Measurements from ENCODE around the gene NDOR1.

Gene NDOR1

DNA sequence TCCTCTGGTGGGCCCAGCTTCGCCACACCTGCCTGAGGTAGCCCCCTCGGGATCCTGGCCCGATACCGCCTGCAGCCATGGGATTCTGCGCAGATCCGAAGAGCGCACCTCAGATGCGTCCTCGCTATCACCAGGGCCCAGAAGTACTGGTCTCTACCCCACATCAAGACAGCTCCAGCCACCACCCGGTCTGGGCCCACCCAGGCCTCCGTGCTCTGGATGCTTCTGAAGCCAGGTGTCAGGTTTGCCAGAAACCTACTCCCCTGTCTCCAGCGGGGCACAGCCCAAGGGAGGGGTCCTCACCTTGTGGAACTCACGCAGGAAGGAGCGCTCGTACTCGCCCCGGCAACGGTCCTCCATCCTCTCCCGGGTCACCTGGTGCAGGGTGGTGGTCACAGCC is 19.6 kb upstream of the NDOR1 start:
- no peaks in the 10 kb centered on the region for H3K27me3 ChIP-seq (ENCODE audit: control insufficient read depth in 1 of 2, insufficient read depth in 2 of 2, low read length in 2 of 2)
- H3K9me3 ChIP-seq (ENCODE audit: control insufficient read depth in 2 of 2, low read length in 2 of 2), result no peaks in the 10 kb centered on the region
- H3K4me1 ChIP-seq (ENCODE audit: control insufficient read depth, insufficient read depth, low read length), result peaks cover 46% of the 10 kb centered on the region
- no peak overlapping the region for H3K27ac ChIP-seq (ENCODE audit: low read length)
- no peak overlapping the region for H3K4me3 ChIP-seq (ENCODE audit: low read length in 2 of 2)
- no peak overlapping the region for H3K9ac ChIP-seq (ENCODE audit: low read length in 2 of 2)
- peaks cover 25 to 45% of the 10 kb centered on the region in 2 donors for H3K36me3 ChIP-seq (ENCODE audit: control insufficient read depth in 2 of 2, insufficient read depth in 2 of 2, low read length in 2 of 2)

DNA sequence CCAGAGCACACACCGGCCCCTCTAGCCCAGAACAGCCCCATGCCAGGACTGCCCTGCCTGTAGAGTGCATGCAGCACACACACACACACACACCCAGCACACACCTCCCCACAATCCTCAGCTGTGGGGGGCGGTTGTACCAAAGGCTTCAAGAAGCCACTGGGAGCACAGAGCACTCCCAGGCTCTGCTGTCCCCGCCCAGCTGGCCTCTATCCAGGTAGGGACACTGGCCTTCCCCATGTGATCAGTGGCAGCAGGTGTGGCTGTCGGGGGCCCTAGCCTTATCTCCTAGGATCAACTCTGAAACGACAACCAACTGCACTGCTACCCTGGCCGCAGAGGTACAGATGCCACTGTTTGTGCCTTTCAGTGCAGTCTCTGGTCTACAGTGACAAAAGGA is 19.1 kb upstream of the NDOR1 start:
- Histone ChIP-seq H3K4me1 (ENCODE audit: control insufficient read depth, insufficient read depth, low read length) (peaks cover 50% of the 10 kb centered on the region), H3K9ac (ENCODE audit: low read length in 2 of 2) (no peak overlapping the region), H3K9me3 (ENCODE audit: control insufficient read depth in 2 of 2, low read length in 2 of 2) (no peaks in the 10 kb centered on the region), H3K27me3 (ENCODE audit: control insufficient read depth in 1 of 2, insufficient read depth in 2 of 2, low read length in 2 of 2) (no peaks in the 10 kb centered on the region), H3K27ac (ENCODE audit: low read length) (no peak overlapping the region), H3K4me3 (ENCODE audit: low read length in 2 of 2) (peak overlapping the region; percentile 96 to 98), H3K36me3 (ENCODE audit: control insufficient read depth in 2 of 2, insufficient read depth in 2 of 2, low read length in 2 of 2) (peaks cover 25 to 43% of the 10 kb centered on the region in 2 donors)

DNA sequence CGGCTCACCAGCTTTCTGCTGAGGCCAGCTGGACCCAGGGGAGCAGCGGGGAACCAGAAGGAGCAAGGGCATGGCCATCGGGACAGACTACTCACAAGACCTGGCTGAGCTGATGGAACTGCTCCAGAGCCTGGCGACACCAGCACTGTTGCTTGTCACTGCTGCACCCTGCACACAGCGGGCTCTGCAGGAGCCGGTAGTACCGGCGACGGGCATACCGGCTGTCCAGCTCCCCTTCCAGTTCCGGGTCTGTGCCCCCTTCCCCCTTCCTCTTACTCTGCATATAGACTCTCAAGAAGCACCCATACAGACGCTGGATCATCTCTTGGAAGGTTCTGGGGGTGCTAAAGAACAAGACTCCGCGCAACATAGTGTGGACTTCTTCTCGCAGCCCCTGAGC is 18.1 kb upstream of the NDOR1 start:
- Histone ChIP-seq H3K27ac (ENCODE audit: low read length) (no peak overlapping the region), H3K4me1 (ENCODE audit: control insufficient read depth, insufficient read depth, low read length) (peaks cover 55% of the 10 kb centered on the region), H3K9me3 (ENCODE audit: control insufficient read depth in 2 of 2, low read length in 2 of 2) (no peaks in the 10 kb centered on the region), H3K9ac (ENCODE audit: low read length in 2 of 2) (peak overlapping the region; percentile 81 to 89), H3K27me3 (ENCODE audit: control insufficient read depth in 1 of 2, insufficient read depth in 2 of 2, low read length in 2 of 2) (no peaks in the 10 kb centered on the region), H3K36me3 (ENCODE audit: control insufficient read depth in 2 of 2, insufficient read depth in 2 of 2, low read length in 2 of 2) (peaks cover 25 to 40% of the 10 kb centered on the region in 2 donors), H3K4me3 (ENCODE audit: low read length in 2 of 2) (peak overlapping the region; percentile 96 to 98)

DNA sequence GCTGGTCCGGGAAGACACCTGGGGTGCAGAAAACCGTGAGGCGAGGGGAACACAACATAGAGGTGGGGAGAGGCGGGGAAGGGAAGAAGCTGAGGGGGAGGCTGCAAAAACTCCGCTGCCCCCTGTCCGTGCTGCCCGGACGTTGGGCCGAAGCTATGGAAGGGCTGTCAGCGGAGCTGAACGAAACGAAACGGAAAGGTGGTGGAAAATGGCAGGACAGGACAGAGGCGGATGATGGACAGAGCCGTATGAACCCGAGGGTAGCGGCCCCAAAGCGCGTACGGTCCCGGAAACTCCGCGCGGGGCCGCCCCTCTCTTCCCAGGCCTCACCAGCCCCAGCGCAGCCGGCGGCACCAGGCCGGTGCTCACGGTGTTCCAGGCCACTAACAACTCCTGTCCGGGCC is 17.4 kb upstream of the NDOR1 start:
- H3K9me3 ChIP-seq (ENCODE audit: control insufficient read depth in 2 of 2, low read length in 2 of 2), result no peaks in the 10 kb centered on the region
- peaks cover 23 to 33% of the 10 kb centered on the region in 2 donors for H3K36me3 ChIP-seq (ENCODE audit: control insufficient read depth in 2 of 2, insufficient read depth in 2 of 2, low read length in 2 of 2)
- peak overlapping the region; percentile 84 for H3K27ac ChIP-seq (ENCODE audit: low read length)
- H3K27me3 ChIP-seq (ENCODE audit: control insufficient read depth in 1 of 2, insufficient read depth in 2 of 2, low read length in 2 of 2), result no peaks in the 10 kb centered on the region
- peaks cover 55% of the 10 kb centered on the region for H3K4me1 ChIP-seq (ENCODE audit: control insufficient read depth, insufficient read depth, low read length)
- H3K9ac ChIP-seq (ENCODE audit: low read length in 2 of 2), result peak overlapping the region; percentile 81 to 89
- peak overlapping the region; percentile 96 to 98 for H3K4me3 ChIP-seq (ENCODE audit: low read length in 2 of 2)

DNA sequence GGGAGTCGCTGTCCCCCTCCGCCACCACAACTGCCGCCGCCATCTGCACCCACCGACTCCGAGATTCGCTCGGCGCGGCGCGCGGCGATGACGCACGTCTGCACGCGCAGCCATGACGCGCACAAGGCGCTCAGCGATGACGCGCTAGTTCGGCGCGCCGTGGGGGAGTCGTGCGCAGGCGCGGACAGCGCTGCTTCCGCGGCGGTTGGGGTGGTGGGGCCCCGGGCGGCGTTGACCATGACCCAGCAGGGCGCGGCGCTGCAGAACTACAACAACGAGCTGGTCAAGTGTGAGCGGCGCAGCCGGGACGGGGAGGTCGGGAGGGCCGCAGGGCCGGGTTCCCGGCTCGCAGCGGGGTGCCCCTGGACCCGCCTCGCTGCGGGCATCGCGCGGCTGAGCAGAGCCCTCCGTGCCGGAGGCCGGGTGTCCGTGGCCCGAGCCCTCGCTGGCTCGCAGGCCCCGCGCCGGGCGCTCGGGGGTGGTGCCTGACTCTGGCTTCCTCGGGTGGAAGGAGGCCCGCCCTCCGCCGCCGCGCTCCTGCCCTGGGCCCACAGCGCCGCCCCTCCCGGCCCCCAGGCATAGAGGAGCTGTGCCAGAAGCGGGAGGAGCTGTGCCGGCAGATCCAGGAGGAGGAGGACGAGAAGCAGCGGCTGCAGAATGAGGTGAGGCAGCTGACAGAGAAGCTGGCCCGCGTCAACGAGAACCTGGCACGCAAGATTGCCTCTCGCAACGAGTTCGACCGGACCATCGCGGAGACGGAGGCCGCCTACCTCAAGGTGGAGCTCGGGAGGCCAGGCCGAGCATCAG is 16.8 kb upstream of the NDOR1 start, which contains the start of the genes ANAPC2 and SSNA1:
TSS of gene ANAPC2 (minus strand) at position 71 of the 807 bp plus-strand sequence. CDS start at position 43, 28 bp downstream.
TSS of gene SSNA1 (plus strand) at position 187 of the 807 bp plus-strand sequence. CDS start at position 238, 51 bp downstream.
- Histone ChIP-seq H3K4me3 (ENCODE audit: low read length in 2 of 2) (peak within 1 kb of the TSS; percentile 96 to 98), H3K36me3 (ENCODE audit: control insufficient read depth in 2 of 2, insufficient read depth in 2 of 2, low read length in 2 of 2) (peaks cover 17 to 28% of the 10 kb centered on the region in 2 donors), H3K27ac (ENCODE audit: low read length) (peak within 1 kb of the TSS; percentile 84), H3K4me1 (ENCODE audit: control insufficient read depth, insufficient read depth, low read length) (peaks cover 55% of the 10 kb centered on the region), H3K9ac (ENCODE audit: low read length in 2 of 2) (peak within 1 kb of the TSS; percentile 81 to 89), H3K27me3 (ENCODE audit: control insufficient read depth in 1 of 2, insufficient read depth in 2 of 2, low read length in 2 of 2) (no peaks in the 10 kb centered on the region), H3K9me3 (ENCODE audit: control insufficient read depth in 2 of 2, low read length in 2 of 2) (no peaks in the 10 kb centered on the region)

DNA sequence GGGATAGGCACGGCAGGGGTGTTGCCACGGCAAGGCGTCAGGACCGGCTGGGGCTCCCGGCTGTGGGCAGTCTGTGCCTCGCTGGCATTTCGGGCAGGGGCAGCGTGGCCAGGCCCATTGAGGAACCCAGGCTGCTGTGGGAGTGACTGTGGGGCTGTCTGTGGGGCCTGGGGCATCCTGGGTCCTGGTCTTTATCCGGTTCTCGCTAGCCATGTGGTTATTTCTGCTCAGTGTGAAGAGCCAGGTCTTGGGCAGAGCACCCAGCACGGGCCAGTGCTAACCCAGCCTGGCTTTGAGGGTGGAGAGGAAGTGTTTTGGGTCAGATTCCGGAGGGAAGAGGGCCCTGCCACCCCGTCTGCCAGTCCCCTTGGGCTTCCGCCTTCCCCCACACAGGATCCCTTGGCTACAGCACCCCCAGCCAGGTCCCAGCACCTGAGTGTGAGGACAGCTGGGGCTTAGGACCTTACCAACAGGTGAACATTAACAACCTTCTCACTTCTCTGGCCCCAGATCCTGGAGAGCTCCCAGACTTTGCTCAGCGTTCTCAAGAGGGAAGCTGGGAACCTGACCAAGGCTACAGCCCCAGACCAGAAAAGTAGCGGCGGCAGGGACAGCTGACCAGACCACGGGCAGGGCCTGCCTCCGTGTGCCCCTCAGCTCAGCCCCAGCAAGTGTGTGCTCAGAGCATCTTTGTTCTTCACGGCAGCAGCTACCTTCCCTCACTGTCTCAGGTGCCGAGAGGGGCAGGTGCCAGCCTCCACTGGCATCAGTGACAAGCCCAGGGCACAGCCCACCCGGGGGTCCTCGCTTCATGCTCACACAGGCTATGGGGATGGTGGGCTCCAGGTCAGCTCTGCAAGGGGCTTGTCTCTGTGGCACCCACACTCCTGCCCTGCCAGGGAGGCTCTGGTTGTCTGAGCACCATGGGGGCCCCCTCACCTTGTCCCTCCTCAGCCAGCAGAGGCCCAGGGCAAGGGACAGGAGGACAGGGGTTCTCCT is 15.9 kb upstream of the NDOR1 start:
- Histone ChIP-seq H3K27me3 (ENCODE audit: control insufficient read depth in 1 of 2, insufficient read depth in 2 of 2, low read length in 2 of 2) (no peaks in the 10 kb centered on the region), H3K4me3 (ENCODE audit: low read length in 2 of 2) (peak overlapping the region; percentile 96 to 98), H3K4me1 (ENCODE audit: control insufficient read depth, insufficient read depth, low read length) (peaks cover 55% of the 10 kb centered on the region), H3K9ac (ENCODE audit: low read length in 2 of 2) (peak overlapping the region; percentile 81 to 89), H3K36me3 (ENCODE audit: control insufficient read depth in 2 of 2, insufficient read depth in 2 of 2, low read length in 2 of 2) (peaks cover 13 to 18% of the 10 kb centered on the region in 2 donors), H3K27ac (ENCODE audit: low read length) (peak overlapping the region; percentile 84), H3K9me3 (ENCODE audit: control insufficient read depth in 2 of 2, low read length in 2 of 2) (no peaks in the 10 kb centered on the region)

DNA sequence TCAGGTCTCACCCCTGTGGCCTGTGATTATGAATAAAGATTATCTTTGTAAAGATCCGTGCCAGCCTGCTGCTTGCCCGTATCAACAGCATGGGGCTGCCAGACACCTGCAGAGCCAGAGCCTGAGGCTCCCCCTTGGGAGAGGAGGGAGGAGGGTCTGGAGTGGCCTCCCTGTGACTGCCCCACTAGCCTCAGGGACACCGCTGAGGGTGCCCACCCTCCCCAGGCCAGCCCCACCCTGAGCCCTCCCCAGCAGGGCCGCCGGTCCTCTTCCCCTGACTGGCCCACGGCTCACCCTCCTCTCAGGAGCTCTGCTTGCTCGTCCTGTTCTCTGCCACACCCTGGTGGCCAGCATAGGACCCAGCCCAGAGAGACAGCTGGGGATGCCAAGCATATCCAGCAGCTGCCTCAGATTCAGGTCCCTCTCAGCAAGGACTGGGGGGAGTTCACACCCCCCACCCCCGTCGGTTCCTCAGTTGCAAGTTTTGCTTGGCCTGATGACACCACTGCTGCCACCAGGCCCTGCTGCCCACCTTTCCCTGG is 15.1 kb upstream of the NDOR1 start:
- Histone ChIP-seq H3K27ac (ENCODE audit: low read length) (no peak overlapping the region), H3K9ac (ENCODE audit: low read length in 2 of 2) (peak overlapping the region in 1 of 2 donors; percentile 36), H3K36me3 (ENCODE audit: control insufficient read depth in 2 of 2, insufficient read depth in 2 of 2, low read length in 2 of 2) (peaks cover 13 to 15% of the 10 kb centered on the region in 2 donors), H3K27me3 (ENCODE audit: control insufficient read depth in 1 of 2, insufficient read depth in 2 of 2, low read length in 2 of 2) (no peaks in the 10 kb centered on the region), H3K4me1 (ENCODE audit: control insufficient read depth, insufficient read depth, low read length) (peaks cover 53% of the 10 kb centered on the region), H3K4me3 (ENCODE audit: low read length in 2 of 2) (no peak overlapping the region), H3K9me3 (ENCODE audit: control insufficient read depth in 2 of 2, low read length in 2 of 2) (no peaks in the 10 kb centered on the region)

DNA sequence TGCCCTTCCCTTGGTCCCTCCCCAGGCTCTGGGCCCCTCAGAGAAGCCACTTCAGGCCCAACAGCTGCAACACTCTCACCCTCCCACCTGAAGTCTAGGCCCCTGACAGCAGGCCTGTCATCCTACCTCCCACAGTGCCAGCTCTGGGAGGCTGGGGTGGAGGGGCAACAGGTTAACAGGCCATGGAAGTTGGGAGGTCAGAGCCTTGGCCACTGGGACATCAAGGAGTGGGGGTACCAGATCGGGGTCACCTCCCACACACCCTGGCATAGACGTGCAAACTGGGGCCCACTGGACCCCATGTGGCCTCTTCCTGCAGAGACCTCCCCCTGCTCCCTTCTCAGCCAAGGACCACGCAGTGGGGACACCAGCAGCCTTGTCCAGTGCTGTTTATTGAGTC is 14.3 kb upstream of the NDOR1 start:
- Histone ChIP-seq H3K27me3 (ENCODE audit: control insufficient read depth in 1 of 2, insufficient read depth in 2 of 2, low read length in 2 of 2) (no peaks in the 10 kb centered on the region), H3K4me3 (ENCODE audit: low read length in 2 of 2) (no peak overlapping the region), H3K9ac (ENCODE audit: low read length in 2 of 2) (no peak overlapping the region), H3K4me1 (ENCODE audit: control insufficient read depth, insufficient read depth, low read length) (peaks cover 46% of the 10 kb centered on the region), H3K9me3 (ENCODE audit: control insufficient read depth in 2 of 2, low read length in 2 of 2) (no peaks in the 10 kb centered on the region), H3K27ac (ENCODE audit: low read length) (no peak overlapping the region), H3K36me3 (ENCODE audit: control insufficient read depth in 2 of 2, insufficient read depth in 2 of 2, low read length in 2 of 2) (peaks cover 8 to 9% of the 10 kb centered on the region in 2 donors)

DNA sequence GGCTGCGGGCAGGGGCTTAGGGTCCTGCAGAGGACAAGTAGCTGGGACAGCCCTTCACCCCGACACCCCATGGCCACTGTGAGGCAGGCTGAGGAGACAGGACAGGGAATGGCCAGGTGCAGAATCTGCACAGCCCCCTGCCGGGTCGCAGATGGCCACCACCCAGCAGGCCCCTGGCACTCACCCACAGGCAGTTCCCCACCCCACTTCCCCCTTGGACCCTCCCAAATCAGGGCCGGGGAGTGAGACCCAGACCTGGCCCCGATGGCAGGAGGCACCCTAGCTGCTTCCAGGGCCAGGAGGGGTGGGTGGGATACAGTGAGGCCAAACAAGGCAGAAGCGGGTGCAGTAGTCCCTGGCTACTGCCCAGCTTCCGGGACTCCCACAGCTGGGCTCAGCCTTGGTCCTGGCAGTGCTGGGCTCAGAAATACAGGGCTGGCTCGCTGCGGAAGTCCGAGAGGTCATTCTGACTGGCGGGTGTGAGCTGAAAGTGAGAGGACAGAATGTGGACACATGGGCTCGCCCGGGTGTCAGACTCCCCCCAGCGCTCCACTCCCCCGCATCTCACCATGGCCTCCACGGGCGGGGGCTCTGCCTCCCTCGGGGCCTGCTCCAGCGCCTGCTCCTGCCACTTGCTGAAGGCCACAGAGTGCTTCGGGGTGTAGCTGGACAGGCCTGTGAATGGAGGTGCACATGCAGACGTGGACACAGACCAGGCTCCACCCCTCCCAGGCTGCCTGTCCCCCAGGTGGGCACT is 13.6 kb upstream of the NDOR1 start:
- Histone ChIP-seq H3K36me3 (ENCODE audit: control insufficient read depth in 2 of 2, insufficient read depth in 2 of 2, low read length in 2 of 2) (peaks cover 6 to 7% of the 10 kb centered on the region in 2 donors), H3K4me3 (ENCODE audit: low read length in 2 of 2) (no peak overlapping the region), H3K4me1 (ENCODE audit: control insufficient read depth, insufficient read depth, low read length) (peaks cover 40% of the 10 kb centered on the region), H3K9ac (ENCODE audit: low read length in 2 of 2) (no peak overlapping the region), H3K9me3 (ENCODE audit: control insufficient read depth in 2 of 2, low read length in 2 of 2) (no peaks in the 10 kb centered on the region), H3K27me3 (ENCODE audit: control insufficient read depth in 1 of 2, insufficient read depth in 2 of 2, low read length in 2 of 2) (no peaks in the 10 kb centered on the region), H3K27ac (ENCODE audit: low read length) (no peak overlapping the region)

DNA sequence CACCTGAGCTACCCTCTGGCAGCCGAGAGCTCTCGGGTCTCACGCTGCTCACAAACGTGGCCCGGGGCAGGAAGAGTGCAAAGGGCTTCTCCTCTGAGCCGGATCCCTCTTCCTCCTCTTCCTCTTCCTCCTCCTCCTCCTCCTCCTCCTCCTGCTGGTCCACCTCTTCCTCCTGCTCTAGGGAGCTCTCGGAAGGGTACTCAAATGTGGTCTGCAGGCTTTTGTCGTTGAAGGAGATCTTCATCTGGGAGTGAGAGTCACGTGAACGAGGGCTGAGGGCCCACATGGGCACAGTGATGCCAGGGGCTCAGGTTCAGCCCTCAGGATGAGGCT is 13.1 kb upstream of the NDOR1 start:
- H3K9me3 ChIP-seq (ENCODE audit: control insufficient read depth in 2 of 2, low read length in 2 of 2), result no peaks in the 10 kb centered on the region
- no peak overlapping the region for H3K9ac ChIP-seq (ENCODE audit: low read length in 2 of 2)
- H3K36me3 ChIP-seq (ENCODE audit: control insufficient read depth in 2 of 2, insufficient read depth in 2 of 2, low read length in 2 of 2), result peaks cover 2 to 5% of the 10 kb centered on the region in 2 donors
- peaks cover 36% of the 10 kb centered on the region for H3K4me1 ChIP-seq (ENCODE audit: control insufficient read depth, insufficient read depth, low read length)
- H3K27me3 ChIP-seq (ENCODE audit: control insufficient read depth in 1 of 2, insufficient read depth in 2 of 2, low read length in 2 of 2), result no peaks in the 10 kb centered on the region
- no peak overlapping the region for H3K4me3 ChIP-seq (ENCODE audit: low read length in 2 of 2)
- no peak overlapping the region for H3K27ac ChIP-seq (ENCODE audit: low read length)
